Iris pigment epithelial cell (primary cell): Measurements from ENCODE around the gene HRK.
"Not testable (repeated sequence)": the region's sequence is repeated elsewhere in the genome, so short reads cannot be mapped to it uniquely, and the experiment has no call there.

Experiments used
- DNase-seq: peaks from one replicate; pipeline ENCODE4 v3.0.0-alpha.2; 2011; ENCODE audit warnings: low read depth

The HRK gene

GRCh38 chr12:116818948-116819832, 62.1 kb downstream of the HRK start:
- DNase-seq: peak; percentile 94

- DNase-seq: no peak
Observed at GRCh38 chr12:116818341-116818856, 62.8 kb downstream of the HRK start.

GRCh38 chr12:116814766-116815165, 66.5 kb downstream of the HRK start:
- not testable (repeated sequence) for DNase-seq

GRCh38 chr12:116813271-116814041, 67.8 kb downstream of the HRK start:
- peak; percentile 20 for DNase-seq

- no peak for DNase-seq
Observed at GRCh38 chr12:116812238-116812637, 69.0 kb downstream of the HRK start.

GRCh38 chr12:116808113-116809105, 72.8 kb downstream of the HRK start:
- no peak for DNase-seq

GRCh38 chr12:116807546-116807945, 73.7 kb downstream of the HRK start:
- DNase-seq: no peak

- no peak for DNase-seq
Observed at GRCh38 chr12:116806845-116807440, 74.3 kb downstream of the HRK start.
